Cardiac fibroblast (primary cell): ENCODE data around the gene SLC6A19.

Source experiments
- DNase-seq, 2 donors: peaks; one replicate each; pipeline versions ENCODE4 v3.0.0 to v3.0.0-alpha.2; 2010; ENCODE audit warnings: low read depth in 2 of 2
- H3K4me3 ChIP-seq, 2 donors: replicated peaks in 1 of 2; 1 replicate in 1 of 2; 2 replicates in 1 of 2; pipeline ENCODE4 v1.5.1; 2011; ENCODE audit warnings: low read depth in 2 of 2, low read length in 2 of 2, mild to moderate bottlenecking in 2 of 2, moderate library complexity in 1 of 2
- TF ChIP-seq, protein P1 (sequence below): IDR thresholded peaks from one replicate; pipeline ENCODE4 v1.5.1; 2011; ENCODE audit warnings: low read depth, mild to moderate bottlenecking, low read length, inconsistent platforms

SLC6A19 gene

DNA sequence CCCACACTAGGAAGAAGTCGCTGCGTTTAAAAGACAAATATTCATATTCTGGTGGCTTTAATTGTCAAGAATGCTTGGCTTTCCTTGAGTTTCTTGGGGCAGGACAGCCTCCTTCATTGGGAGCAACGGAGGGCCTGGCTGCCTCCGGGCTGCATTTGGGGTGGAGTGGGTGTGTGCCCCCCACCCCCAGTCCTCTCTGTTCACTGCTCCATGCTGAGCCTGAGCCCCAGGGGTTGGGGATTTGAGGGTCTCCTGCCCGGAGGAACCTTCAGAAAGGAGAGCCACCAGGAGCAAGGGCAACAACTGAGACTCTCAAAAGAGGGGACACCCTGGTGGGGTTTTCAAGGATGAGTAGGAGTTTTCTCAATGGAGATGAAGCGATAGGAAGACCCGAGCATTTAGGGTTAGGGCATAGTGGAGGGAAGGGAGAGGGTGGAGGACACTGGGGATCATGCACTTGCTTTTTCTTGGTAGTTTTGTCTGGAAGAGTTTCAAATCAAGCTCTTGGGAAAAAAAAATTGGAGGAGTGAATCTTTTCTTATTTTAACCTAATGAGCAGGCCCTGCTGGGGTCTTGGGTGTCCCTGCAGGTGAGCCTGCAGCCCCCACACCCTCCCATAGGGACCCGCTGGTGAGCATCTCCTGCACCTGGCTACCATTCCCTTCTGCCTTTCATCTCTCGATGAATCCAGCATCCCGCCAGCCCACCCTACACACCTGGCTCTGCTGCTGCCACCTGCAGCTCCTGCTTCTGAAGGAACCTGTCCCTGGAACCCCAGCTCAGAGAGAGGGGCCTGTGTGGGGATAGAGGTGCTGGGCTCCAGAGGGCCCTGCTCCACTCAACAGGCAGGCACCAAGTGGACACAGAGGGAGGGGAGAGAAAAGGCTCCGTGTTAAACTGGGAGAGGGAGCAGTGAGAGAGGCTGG lies 4.1 kb downstream of the SLC6A19 start:
- no peak for DNase-seq
- TF ChIP-seq, protein P1, sequence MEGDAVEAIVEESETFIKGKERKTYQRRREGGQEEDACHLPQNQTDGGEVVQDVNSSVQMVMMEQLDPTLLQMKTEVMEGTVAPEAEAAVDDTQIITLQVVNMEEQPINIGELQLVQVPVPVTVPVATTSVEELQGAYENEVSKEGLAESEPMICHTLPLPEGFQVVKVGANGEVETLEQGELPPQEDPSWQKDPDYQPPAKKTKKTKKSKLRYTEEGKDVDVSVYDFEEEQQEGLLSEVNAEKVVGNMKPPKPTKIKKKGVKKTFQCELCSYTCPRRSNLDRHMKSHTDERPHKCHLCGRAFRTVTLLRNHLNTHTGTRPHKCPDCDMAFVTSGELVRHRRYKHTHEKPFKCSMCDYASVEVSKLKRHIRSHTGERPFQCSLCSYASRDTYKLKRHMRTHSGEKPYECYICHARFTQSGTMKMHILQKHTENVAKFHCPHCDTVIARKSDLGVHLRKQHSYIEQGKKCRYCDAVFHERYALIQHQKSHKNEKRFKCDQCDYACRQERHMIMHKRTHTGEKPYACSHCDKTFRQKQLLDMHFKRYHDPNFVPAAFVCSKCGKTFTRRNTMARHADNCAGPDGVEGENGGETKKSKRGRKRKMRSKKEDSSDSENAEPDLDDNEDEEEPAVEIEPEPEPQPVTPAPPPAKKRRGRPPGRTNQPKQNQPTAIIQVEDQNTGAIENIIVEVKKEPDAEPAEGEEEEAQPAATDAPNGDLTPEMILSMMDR = no peak
- H3K4me3 ChIP-seq = no peak overlapping the region

DNA sequence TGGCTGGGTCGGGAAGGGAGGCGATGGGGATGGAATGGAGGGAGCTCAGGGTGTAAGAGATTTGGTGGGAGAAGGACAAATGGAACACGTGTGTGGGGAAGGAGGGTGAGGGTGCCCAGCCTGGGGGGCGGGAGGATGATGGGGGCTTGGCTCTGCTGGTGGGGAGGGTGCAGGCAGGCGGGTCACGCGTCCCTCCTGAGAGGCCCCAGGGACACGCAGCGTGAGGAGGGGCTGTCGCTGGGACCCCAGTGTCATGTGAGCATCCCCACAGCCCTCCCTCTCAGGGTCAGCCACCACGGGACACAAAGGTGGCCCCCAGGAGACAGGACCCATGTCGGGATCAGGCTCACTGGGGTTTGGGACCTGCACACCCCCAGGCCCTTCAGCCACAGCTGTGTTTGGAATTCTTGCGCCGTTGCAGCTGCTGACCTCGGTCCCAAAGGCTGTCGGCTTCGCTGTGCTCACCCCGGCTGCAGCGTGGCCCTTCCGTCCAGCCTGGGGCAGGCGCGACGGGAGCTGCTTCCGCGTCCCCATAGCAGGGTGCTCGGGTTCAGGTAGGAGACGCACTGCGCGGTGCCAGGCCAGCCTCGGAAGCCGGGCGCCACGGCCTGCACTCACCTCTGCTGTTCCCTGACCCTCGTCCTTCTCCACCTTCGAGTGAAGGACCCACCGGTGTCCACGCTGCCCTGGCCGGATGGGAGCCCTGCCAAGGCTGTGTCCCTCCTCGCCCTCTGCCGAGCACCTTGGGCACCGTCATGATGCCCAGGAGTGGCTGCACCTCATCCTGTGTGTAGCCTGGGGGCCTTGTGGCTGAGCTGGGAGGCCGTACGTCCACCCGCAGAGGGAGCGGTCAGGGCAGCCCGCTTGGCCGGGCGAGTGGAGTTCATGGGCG lies 5.4 kb downstream of the SLC6A19 start:
- DNase-seq = no peak
- TF ChIP-seq, protein P1 = no peak

DNA sequence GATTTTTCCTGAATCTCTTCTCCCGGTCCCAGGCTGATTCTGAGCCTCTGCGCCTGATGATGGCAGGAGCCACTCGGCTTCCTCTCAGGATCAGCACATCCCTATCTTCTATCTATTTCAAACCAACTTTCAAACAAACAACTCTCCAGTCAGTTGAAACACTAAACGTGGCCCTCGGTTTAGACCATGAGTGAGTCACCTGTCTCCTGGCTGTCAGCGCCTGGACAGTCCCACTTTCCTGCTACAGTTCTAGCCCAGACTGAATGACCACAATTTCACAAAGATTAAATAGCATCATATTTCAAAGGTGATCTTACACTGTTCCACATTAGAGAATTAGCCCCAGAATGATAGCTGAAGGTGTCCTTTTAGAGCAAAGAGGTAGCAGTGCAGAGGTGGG lies 6.2 kb downstream of the SLC6A19 start:
- no peak overlapping the region for H3K4me3 ChIP-seq
- no peak for DNase-seq
- TF ChIP-seq, protein P1 = no peak

More for the DNA sequence above, 5.4 kb downstream of the SLC6A19 start:
- no peak overlapping the region for H3K4me3 ChIP-seq

DNA sequence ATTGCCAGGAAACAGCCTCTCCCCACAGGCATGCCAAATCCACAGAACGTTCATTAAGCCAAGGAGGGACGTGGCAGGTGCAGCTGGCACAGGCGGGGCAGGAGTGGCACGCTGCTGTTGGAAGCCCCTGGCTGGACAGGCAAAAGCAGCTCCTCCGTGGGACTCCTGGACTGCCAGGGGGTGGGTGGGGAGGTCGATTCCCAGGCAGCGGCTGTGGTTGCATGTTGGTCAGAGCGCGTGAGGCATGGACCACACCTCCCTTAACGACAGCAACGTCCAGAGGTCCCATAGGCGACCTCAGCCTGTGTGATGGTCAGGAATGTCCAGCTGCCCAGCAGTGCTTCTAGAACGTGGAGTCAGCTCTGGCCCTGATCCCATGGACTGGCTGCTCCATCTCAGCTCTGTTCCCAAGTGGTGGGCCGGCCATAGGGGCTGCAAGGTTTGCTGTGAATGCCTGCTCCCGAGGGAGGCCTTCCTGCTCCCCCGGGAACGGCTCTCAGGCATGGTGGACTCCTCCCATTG lies 6.9 kb downstream of the SLC6A19 start:
- H3K4me3 ChIP-seq = no peak overlapping the region
- TF ChIP-seq, protein P1 = no peak
- DNase-seq = no peak

DNA sequence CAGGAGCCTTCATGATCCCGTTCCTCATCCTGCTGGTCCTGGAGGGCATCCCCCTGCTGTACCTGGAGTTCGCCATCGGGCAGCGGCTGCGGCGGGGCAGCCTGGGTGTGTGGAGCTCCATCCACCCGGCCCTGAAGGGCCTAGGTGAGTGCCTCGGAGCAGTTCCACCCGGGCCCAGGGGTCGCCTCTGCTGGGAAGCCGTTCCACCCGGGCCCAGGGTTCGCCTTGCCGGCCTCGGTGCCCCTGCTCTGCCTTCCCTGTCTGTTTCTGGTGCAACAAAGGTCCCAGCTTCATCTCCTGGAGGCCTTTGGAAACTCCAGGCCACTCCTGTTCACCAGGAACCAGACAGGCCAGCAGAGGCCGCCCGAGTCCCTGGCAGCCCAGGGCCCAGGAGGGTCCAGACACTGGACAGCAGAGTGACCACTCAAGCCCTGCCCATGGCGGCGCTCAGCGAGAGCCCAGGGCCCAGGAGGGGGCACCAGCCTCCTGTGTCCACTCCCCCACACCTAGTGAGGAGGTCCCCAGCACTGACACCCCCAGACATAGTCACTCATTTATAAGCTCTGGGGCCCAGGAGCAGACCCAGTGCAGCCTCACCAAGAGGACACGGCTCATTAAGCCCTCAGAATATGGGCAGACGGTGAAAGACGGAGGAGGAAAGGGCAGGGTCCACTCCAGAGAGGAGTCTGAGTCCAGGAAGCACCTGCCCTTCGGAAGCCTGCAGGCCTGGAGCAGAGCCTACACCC lies 7.5 kb downstream of the SLC6A19 start:
- no peak overlapping the region for H3K4me3 ChIP-seq
- TF ChIP-seq, protein P1 = peak; percentile 61
- peak; percentile 23 to 30 for DNase-seq

DNA sequence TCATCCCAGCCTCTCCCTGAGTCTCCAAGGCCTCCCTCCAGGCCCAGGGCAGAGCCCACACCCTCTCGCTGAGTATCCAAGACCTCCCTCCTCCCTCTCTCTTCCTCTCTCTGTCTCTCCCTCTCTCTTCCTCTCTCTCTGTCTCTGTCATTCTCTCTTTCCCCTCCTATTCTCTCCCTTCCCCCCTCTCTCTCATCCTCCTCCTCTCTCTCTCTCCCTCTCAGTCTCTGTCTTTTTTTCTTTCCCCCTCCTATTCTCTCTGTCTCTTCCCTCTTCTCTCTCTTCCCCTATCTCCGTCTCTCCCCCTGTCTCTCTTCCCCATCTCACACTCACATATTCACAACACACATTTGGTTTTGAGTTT lies 8.1 kb downstream of the SLC6A19 start:
- TF ChIP-seq, protein P1 = no peak
- H3K4me3 ChIP-seq = no peak overlapping the region
- no peak for DNase-seq
